GM12878 (cell line): ENCODE measurements around the gene KBTBD3. TPM values are rescaled to one million over a fixed set of nuclear protein-coding genes. Genes with fewer than 3 reads are reported as not detected.

Experiments
- ATAC-seq: fragments of 200-7000 bp; cut with Tn5 transposase; 3 replicates; pipeline ENCODE4 v1.9.1; 2020; ENCODE audit warnings: mild to moderate bottlenecking, moderate library complexity
- BruUV-seq: library from RNA; stranded (reverse); fragments of 400-500 nt; replicated peaks from 2 replicates; lab custom pipeline; 2021; lab: Mats Ljungman, UMichigan
- CTCF ChIA-PET: fragments of 300-600 bp; sonication (Branson Sonifier 250); formaldehyde crosslinking; extraction: SDS; loops from one replicate; lab custom pipeline; 2021; ENCODE audit warnings: inconsistent platforms; lab: Yijun Ruan, JAX
- POLR2A ChIA-PET: fragments of 350-600 bp; formaldehyde crosslinking; extraction: SDS; loops from one replicate; lab custom pipeline; 2021; ENCODE audit warnings: inconsistent platforms; lab: Charles Lee
- RAD21 ChIA-PET: fragments of 300-600 bp; sonication (Branson Sonifier 250); formaldehyde crosslinking; loops from one replicate; lab custom pipeline; 2023; ENCODE audit warnings: antibody characterized with exemption; ENCODE audit not compliant: unreplicated experiment; lab: Charles Lee
- SMC1A ChIA-PET: fragments of 300-600 bp; sonication (Branson Sonifier 250); formaldehyde crosslinking; loops from one replicate; lab custom pipeline; 2023; ENCODE audit not compliant: unreplicated experiment, uncharacterized antibody; lab: Charles Lee
- DNase-seq: peaks from one replicate; pipeline ENCODE4 v3.0.0-alpha.2; 2011; ENCODE audit warnings: low read depth, low spot score
- FAIRE-seq: peaks from 3 replicates; lab custom pipeline; 2011; peaks lifted over from hg19 to GRCh38; lab: Jason Lieb, UNC
- H2AFZ ChIP-seq: 2 replicates; pipeline ENCODE4 v1.6.0; 2011; ENCODE audit warnings: low read depth, low read length, control low read depth; ENCODE audit not compliant: control insufficient read depth
- H3K27ac ChIP-seq: 2 replicates; pipeline ENCODE4 v1.5.1; 2011; ENCODE audit warnings: control low read depth; ENCODE audit not compliant: control insufficient read depth, insufficient read depth
- H3K27me3 ChIP-seq, 2 experiments: replicated peaks in 1 of 2; 2 replicates each; pipeline versions ENCODE4 v1.6.0 to v1.6.1; 2011; ENCODE audit warnings: low read length in 1 of 2; ENCODE audit not compliant: control insufficient read depth in 2 of 2, insufficient read depth in 2 of 2
- H3K36me3 ChIP-seq, 2 experiments: 2 replicates each; pipeline ENCODE4 v1.5.1; 2011; ENCODE audit warnings: low read length in 1 of 2; ENCODE audit not compliant: control insufficient read depth in 2 of 2, insufficient read depth in 2 of 2
- H3K4me1 ChIP-seq: 2 replicates; pipeline ENCODE4 v1.6.1; 2011; ENCODE audit warnings: mild to moderate bottlenecking, low read length, moderate library complexity, mixed read lengths; ENCODE audit not compliant: control insufficient read depth, insufficient read depth
- H3K4me2 ChIP-seq: 2 replicates; pipeline ENCODE4 v1.6.0; 2011; ENCODE audit warnings: control low read depth; ENCODE audit not compliant: control insufficient read depth, insufficient read depth
- H3K4me3 ChIP-seq: fragments of 200-600 bp; sonication (generic); 2 replicates; pipeline ENCODE4 v1.5.1; 2016
- H3K79me2 ChIP-seq: 2 replicates; pipeline ENCODE4 v1.6.0; 2011; ENCODE audit warnings: low read length; ENCODE audit not compliant: control insufficient read depth, insufficient read depth
- H3K9ac ChIP-seq: 2 replicates; pipeline ENCODE4 v1.8.0; 2011; ENCODE audit warnings: low read length, control low read depth, mixed read lengths; ENCODE audit not compliant: control insufficient read depth, insufficient read depth
- H3K9me3 ChIP-seq: replicated peaks from 3 replicates; pipeline ENCODE4 v1.5.1; 2011; ENCODE audit warnings: mild to moderate bottlenecking, low read length; ENCODE audit not compliant: control insufficient read depth, insufficient read depth
- H4K20me1 ChIP-seq: 2 replicates; pipeline ENCODE4 v1.6.0; 2011; ENCODE audit not compliant: control insufficient read depth, insufficient read depth
- BACH1 ChIP-seq: fragments of 450-650 bp; IDR thresholded peaks from 2 replicates; pipeline ENCODE4 v1.6.1; 2017; ENCODE audit warnings: mild to moderate bottlenecking, borderline replicate concordance
- BCL11A ChIP-seq: IDR thresholded peaks from 2 replicates; pipeline ENCODE4 v1.6.1; 2011; ENCODE audit warnings: low read depth, low read length
- CBX5 ChIP-seq: sonication (generic); IDR thresholded peaks from 2 replicates; pipeline ENCODE4 v1.6.1; 2016; ENCODE audit warnings: low read depth, moderate library complexity, mild to moderate bottlenecking, inconsistent platforms
- PAX5 ChIP-seq: IDR thresholded peaks from 2 replicates; pipeline ENCODE4 v1.6.1; 2011; ENCODE audit warnings: low read depth, low read length, borderline replicate concordance
- PML ChIP-seq: IDR thresholded peaks from 2 replicates; pipeline ENCODE4 v1.6.1; 2012; ENCODE audit warnings: low read length, inconsistent platforms
- RAD21 ChIP-seq: IDR thresholded peaks from 2 replicates; pipeline ENCODE4 v1.6.1; 2011; ENCODE audit warnings: mild to moderate bottlenecking, low read depth, low read length, moderate library complexity; ENCODE audit not compliant: insufficient read depth
- STAT1 ChIP-seq: fragments of 450-650 bp; conservative IDR thresholded peaks from 2 replicates; pipeline ENCODE4 v1.6.1; 2014; ENCODE audit warnings: antibody characterized with exemption, mild to moderate bottlenecking
- TBL1XR1 ChIP-seq: IDR thresholded peaks from 2 replicates; pipeline ENCODE4 v1.6.1; 2012; ENCODE audit warnings: low read depth, low read length, improper control_type of control experiment
- TCF12 ChIP-seq: IDR thresholded peaks from 2 replicates; pipeline ENCODE4 v1.6.1; 2011; ENCODE audit warnings: low read depth, mild to moderate bottlenecking, low read length
- WGBS: methylation state at CpG from one replicate; pipeline ENCODE4 v1.1.6; 2016; ENCODE audit warnings: low lambda C conversion rate; ENCODE audit not compliant: insufficient replicate concordance, insufficient coverage; ENCODE audit errors: missing lambda C conversion rate; 5-methylcytosine and 5-hydroxymethylcytosine counted together
- in situ Hi-C: fragments of 300-500 bp; cut with MboI; formaldehyde crosslinking; loops from 9 replicates; pipeline ENCODE4 v1.14.3; 2018; ENCODE audit warnings: mixed read lengths
- intact Hi-C: fragments of 100-400 bp; cut with micrococcal nuclease; formaldehyde crosslinking; loops from one replicate; pipeline ENCODE4 v1.14.2; 2022; ENCODE audit not compliant: unreplicated experiment
- polyA plus RNA-seq, 11 experiments: library from polyadenylated mRNA; depleted of rRNA in 4 of 11; unstranded in 6 of 11; stranded (reverse) in 5 of 11; fragments of >200 nt; fragmentation: Nextera tagmentation in 4 of 11; fragmentation: Illumina TruSeq in 1 of 11; extraction: Ambion mirVana in 4 of 11; extraction: Trizol in 1 of 11; gene quantifications; 1 replicate in 1 of 11; 2 replicates in 10 of 11; pipeline versions ENCODE4 v1.2.1 to v1.2.3, GENCODE V29; 2011 to 2016; ENCODE audit warnings: inconsistent platforms in 2 of 11, missing spikeins in 2 of 11, low read depth in 1 of 11
- total RNA-seq, 4 experiments: library from RNA; depleted of rRNA in 3 of 4; stranded (reverse); fragments of >200 nt in 3 of 4; fragmentation: Illumina TruSeq in 1 of 4; extraction: Trizol in 1 of 4; gene quantifications; 2 replicates each; pipeline versions ENCODE4 v1.2.1 to v1.2.3, GENCODE V29; 2013 to 2021
- TF ChIP-seq, protein P1 (sequence below): fragments of 450-650 bp; IDR thresholded peaks from 2 replicates; pipeline ENCODE4 v1.6.1; 2017; ENCODE audit warnings: mild to moderate bottlenecking
- TF ChIP-seq, protein P2 (sequence below): fragments of 450-650 bp; IDR thresholded peaks from 2 replicates; pipeline ENCODE4 v1.6.1; 2016; ENCODE audit warnings: mild to moderate bottlenecking
- TF ChIP-seq, protein P3 (sequence below): fragments of 450-650 bp; conservative IDR thresholded peaks from 2 replicates; pipeline ENCODE4 v1.6.1; 2017; ENCODE audit warnings: mild to moderate bottlenecking, moderate library complexity
- TF ChIP-seq, protein P4 (sequence below): IDR thresholded peaks from 2 replicates; pipeline ENCODE4 v1.6.1; 2012; ENCODE audit warnings: low read depth, low read length, improper control_type of control experiment
- TF ChIP-seq, protein P5 (sequence below): fragments of 450-650 bp; IDR thresholded peaks from 2 replicates; pipeline ENCODE4 v1.6.1; 2017; ENCODE audit warnings: borderline replicate concordance

The KBTBD3 gene
- total and polyA plus RNA-seq, 10 of the 15 experiments (the other 5 are each of a cell fraction or from before 2014, with no cell fraction given): 1.9 to 18.1 (median 8.4) TPM

DNA sequence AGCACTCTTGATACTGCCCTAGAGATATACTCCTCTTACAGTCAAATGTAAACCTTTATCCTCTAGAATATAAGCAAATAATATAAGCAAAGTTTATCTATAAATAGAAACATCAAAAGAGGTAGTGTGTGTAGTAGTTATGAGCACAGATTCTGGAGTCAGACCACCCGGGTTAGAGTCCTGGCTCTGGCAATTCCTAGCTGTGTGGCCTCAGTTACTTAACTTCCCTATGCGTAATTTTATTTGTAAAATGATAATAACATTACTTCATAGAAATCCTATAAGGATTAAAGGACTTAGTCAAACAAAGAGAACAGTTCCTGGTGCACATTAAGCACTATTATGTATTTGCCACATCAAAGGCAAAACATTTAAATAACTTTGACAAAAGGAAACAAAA, 62.1 kb downstream of the KBTBD3 start:
- CTCF ChIA-PET: interaction anchor here (0.7 to 1.5 kb wide), 4 partner anchors 9 to 71 kb away, joined by 3 to 4 read pairs (median 4); no protein-coding TSS in a partner anchor
- H3K9me3 ChIP-seq: no peaks in the 10 kb centered on the region; the same call in 2 of the 3 replicates
- H3K36me3 ChIP-seq: peaks cover 0 to 5% of the 10 kb centered on the region in 2 experiments; a peak in 2 of 4 replicates
- DNase-seq (no peak), FAIRE-seq (no peak), ATAC-seq (no peak)
- RAD21 ChIA-PET: interaction anchor here (1.0 to 1.3 kb wide), 3 partner anchors 8 to 62 kb away, joined by 3 read pairs; partner anchors contain the start of genes AASDHPPT and KBTBD3
- in situ Hi-C loops: no loop called here
- no peak overlapping the region for H3K9ac ChIP-seq
- peaks cover 47% of the 10 kb centered on the region for H3K79me2 ChIP-seq
- H4K20me1 ChIP-seq: no peaks in the 10 kb centered on the region
- no peak overlapping the region for H3K4me2 ChIP-seq
- BruUV-seq: no TSS peak
- peaks cover 5% of the 10 kb centered on the region; the same call in 1 of the 2 replicates for H3K4me1 ChIP-seq
- H3K4me3 ChIP-seq: no peak overlapping the region
- H3K27me3 ChIP-seq: no peaks in the 10 kb centered on the region
- intact Hi-C loops: no loop called here
- SMC1A ChIA-PET: interaction anchor here (0.5 to 1.3 kb wide), 5 partner anchors 8 to 281 kb away, joined by 3 to 4 read pairs (median 3); no protein-coding TSS in a partner anchor
- TF ChIP-seq TBL1XR1: no peak
- TF ChIP-seq, protein P1, sequence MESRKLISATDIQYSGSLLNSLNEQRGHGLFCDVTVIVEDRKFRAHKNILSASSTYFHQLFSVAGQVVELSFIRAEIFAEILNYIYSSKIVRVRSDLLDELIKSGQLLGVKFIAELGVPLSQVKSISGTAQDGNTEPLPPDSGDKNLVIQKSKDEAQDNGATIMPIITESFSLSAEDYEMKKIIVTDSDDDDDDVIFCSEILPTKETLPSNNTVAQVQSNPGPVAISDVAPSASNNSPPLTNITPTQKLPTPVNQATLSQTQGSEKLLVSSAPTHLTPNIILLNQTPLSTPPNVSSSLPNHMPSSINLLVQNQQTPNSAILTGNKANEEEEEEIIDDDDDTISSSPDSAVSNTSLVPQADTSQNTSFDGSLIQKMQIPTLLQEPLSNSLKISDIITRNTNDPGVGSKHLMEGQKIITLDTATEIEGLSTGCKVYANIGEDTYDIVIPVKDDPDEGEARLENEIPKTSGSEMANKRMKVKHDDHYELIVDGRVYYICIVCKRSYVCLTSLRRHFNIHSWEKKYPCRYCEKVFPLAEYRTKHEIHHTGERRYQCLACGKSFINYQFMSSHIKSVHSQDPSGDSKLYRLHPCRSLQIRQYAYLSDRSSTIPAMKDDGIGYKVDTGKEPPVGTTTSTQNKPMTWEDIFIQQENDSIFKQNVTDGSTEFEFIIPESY: no peak
- TF ChIP-seq TCF12: no peak
- TF ChIP-seq, protein P2, sequence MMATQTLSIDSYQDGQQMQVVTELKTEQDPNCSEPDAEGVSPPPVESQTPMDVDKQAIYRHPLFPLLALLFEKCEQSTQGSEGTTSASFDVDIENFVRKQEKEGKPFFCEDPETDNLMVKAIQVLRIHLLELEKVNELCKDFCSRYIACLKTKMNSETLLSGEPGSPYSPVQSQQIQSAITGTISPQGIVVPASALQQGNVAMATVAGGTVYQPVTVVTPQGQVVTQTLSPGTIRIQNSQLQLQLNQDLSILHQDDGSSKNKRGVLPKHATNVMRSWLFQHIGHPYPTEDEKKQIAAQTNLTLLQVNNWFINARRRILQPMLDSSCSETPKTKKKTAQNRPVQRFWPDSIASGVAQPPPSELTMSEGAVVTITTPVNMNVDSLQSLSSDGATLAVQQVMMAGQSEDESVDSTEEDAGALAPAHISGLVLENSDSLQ: no peak
- TF ChIP-seq, protein P3, sequence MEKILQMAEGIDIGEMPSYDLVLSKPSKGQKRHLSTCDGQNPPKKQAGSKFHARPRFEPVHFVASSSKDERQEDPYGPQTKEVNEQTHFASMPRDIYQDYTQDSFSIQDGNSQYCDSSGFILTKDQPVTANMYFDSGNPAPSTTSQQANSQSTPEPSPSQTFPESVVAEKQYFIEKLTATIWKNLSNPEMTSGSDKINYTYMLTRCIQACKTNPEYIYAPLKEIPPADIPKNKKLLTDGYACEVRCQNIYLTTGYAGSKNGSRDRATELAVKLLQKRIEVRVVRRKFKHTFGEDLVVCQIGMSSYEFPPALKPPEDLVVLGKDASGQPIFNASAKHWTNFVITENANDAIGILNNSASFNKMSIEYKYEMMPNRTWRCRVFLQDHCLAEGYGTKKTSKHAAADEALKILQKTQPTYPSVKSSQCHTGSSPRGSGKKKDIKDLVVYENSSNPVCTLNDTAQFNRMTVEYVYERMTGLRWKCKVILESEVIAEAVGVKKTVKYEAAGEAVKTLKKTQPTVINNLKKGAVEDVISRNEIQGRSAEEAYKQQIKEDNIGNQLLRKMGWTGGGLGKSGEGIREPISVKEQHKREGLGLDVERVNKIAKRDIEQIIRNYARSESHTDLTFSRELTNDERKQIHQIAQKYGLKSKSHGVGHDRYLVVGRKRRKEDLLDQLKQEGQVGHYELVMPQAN: no peak
- TF ChIP-seq STAT1: no peak
- TF ChIP-seq, protein P4, sequence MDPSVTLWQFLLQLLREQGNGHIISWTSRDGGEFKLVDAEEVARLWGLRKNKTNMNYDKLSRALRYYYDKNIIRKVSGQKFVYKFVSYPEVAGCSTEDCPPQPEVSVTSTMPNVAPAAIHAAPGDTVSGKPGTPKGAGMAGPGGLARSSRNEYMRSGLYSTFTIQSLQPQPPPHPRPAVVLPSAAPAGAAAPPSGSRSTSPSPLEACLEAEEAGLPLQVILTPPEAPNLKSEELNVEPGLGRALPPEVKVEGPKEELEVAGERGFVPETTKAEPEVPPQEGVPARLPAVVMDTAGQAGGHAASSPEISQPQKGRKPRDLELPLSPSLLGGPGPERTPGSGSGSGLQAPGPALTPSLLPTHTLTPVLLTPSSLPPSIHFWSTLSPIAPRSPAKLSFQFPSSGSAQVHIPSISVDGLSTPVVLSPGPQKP: no peak
- TF ChIP-seq, protein P5, sequence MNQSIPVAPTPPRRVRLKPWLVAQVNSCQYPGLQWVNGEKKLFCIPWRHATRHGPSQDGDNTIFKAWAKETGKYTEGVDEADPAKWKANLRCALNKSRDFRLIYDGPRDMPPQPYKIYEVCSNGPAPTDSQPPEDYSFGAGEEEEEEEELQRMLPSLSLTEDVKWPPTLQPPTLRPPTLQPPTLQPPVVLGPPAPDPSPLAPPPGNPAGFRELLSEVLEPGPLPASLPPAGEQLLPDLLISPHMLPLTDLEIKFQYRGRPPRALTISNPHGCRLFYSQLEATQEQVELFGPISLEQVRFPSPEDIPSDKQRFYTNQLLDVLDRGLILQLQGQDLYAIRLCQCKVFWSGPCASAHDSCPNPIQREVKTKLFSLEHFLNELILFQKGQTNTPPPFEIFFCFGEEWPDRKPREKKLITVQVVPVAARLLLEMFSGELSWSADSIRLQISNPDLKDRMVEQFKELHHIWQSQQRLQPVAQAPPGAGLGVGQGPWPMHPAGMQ: no peak
- TF ChIP-seq PML: no peak
- no peak for TF ChIP-seq BACH1
- TF ChIP-seq PAX5: no peak
- TF ChIP-seq CBX5: no peak
- TF ChIP-seq RAD21: no peak
- no peak for TF ChIP-seq BCL11A
- H3K27ac ChIP-seq: no peak overlapping the region
- WGBS: 80% methylated on average over 2 of the region's 2 CpGs
- POLR2A ChIA-PET: interaction anchor here (0.9 kb wide), 1 partner anchor 8 kb away, joined by 3 read pairs; no protein-coding TSS in a partner anchor
- H2AFZ ChIP-seq: no peak overlapping the region
